ENCODE results near the gene PIGK.

Gene PIGK

GRCh38 chr1:77245830-77246229 lies 26.6 kb upstream of the PIGK start:
- Histone ChIP-seq H3K27me3 (ENCODE audit: insufficient read depth, low read depth, severe bottlenecking) (no peaks in the 10 kb centered on the region), H3K36me3 (no peaks in the 10 kb centered on the region), H3K4me3 (ENCODE audit: low read depth, low read length) (no peak overlapping the region), H3K27ac (no peak overlapping the region), H3K9me3 (ENCODE audit: severe bottlenecking) (no peaks in the 10 kb centered on the region)
- no peak for TF ChIP-seq CTCF (IDR thresholded peaks at IDR 0.05; ENCODE audit: low read depth, low read length)
- no peak for DNase-seq

- no peak for TF ChIP-seq CTCF (IDR thresholded peaks at IDR 0.05; ENCODE audit: low read depth, low read length)
- DNase-seq, result no peak
- Histone ChIP-seq H3K27ac (no peak overlapping the region), H3K9me3 (ENCODE audit: severe bottlenecking) (no peaks in the 10 kb centered on the region), H3K36me3 (no peaks in the 10 kb centered on the region), H3K4me3 (ENCODE audit: low read depth, low read length) (no peak overlapping the region), H3K27me3 (ENCODE audit: insufficient read depth, low read depth, severe bottlenecking) (no peaks in the 10 kb centered on the region)
Observed at GRCh38 chr1:77239311-77239710, 20.1 kb upstream of the PIGK start.

GRCh38 chr1:77238462-77238861 lies 19.2 kb upstream of the PIGK start:
- Histone ChIP-seq H3K9me3 (ENCODE audit: severe bottlenecking) (no peaks in the 10 kb centered on the region), H3K4me3 (ENCODE audit: low read depth, low read length) (no peak overlapping the region), H3K27me3 (ENCODE audit: insufficient read depth, low read depth, severe bottlenecking) (no peaks in the 10 kb centered on the region), H3K36me3 (no peaks in the 10 kb centered on the region), H3K27ac (no peak overlapping the region)
- DNase-seq, result no peak
- TF ChIP-seq CTCF (IDR thresholded peaks at IDR 0.05; ENCODE audit: low read depth, low read length), result no peak

GRCh38 chr1:77234943-77235342 lies 15.7 kb upstream of the PIGK start:
- no peaks in the 10 kb centered on the region for H3K27me3 ChIP-seq (ENCODE audit: insufficient read depth, low read depth, severe bottlenecking)
- DNase-seq, result no peak
- H3K4me3 ChIP-seq (ENCODE audit: low read depth, low read length), result no peak overlapping the region
- no peaks in the 10 kb centered on the region for H3K36me3 ChIP-seq
- TF ChIP-seq CTCF (IDR thresholded peaks at IDR 0.05; ENCODE audit: low read depth, low read length), result no peak
- no peaks in the 10 kb centered on the region for H3K9me3 ChIP-seq (ENCODE audit: severe bottlenecking)
- no peak overlapping the region for H3K27ac ChIP-seq

GRCh38 chr1:77234096-77234495 lies 14.9 kb upstream of the PIGK start:
- DNase-seq, result no peak
- no peak for TF ChIP-seq CTCF (IDR thresholded peaks at IDR 0.05; ENCODE audit: low read depth, low read length)
- Histone ChIP-seq H3K9me3 (ENCODE audit: severe bottlenecking) (no peaks in the 10 kb centered on the region), H3K4me3 (ENCODE audit: low read depth, low read length) (no peak overlapping the region), H3K27ac (no peak overlapping the region), H3K27me3 (ENCODE audit: insufficient read depth, low read depth, severe bottlenecking) (no peaks in the 10 kb centered on the region), H3K36me3 (no peaks in the 10 kb centered on the region)

- no peak for TF ChIP-seq CTCF (IDR thresholded peaks at IDR 0.05; ENCODE audit: low read depth, low read length)
- no peaks in the 10 kb centered on the region for H3K9me3 ChIP-seq (ENCODE audit: severe bottlenecking)
- no peak for DNase-seq
- H3K36me3 ChIP-seq, result no peaks in the 10 kb centered on the region
- no peaks in the 10 kb centered on the region for H3K27me3 ChIP-seq (ENCODE audit: insufficient read depth, low read depth, severe bottlenecking)
- H3K27ac ChIP-seq, result no peak overlapping the region
- no peak overlapping the region for H3K4me3 ChIP-seq (ENCODE audit: low read depth, low read length)
Observed at GRCh38 chr1:77232829-77233228, 13.6 kb upstream of the PIGK start.
